Osteoblast (primary cell): ENCODE results near the gene LZTS3. TPM values are rescaled to one million over a fixed set of nuclear protein-coding genes. Genes with fewer than 3 reads are reported as not detected.

Source experiments
- DNase-seq: peaks from one replicate; pipeline ENCODE4 v3.0.0; 2011; ENCODE audit warnings: low spot score, mixed read lengths; ENCODE audit not compliant: insufficient read length; ENCODE audit errors: missing footprints
- H2AFZ ChIP-seq: 2 replicates; pipeline ENCODE4 v1.6.0; 2011; ENCODE audit warnings: mild to moderate bottlenecking, low read length
- H3K27ac ChIP-seq: 2 replicates; pipeline ENCODE4 v1.5.1; 2011; ENCODE audit warnings: mild to moderate bottlenecking, low read depth, low read length, moderate library complexity
- H3K27me3 ChIP-seq: 2 replicates; pipeline ENCODE4 v1.6.0; 2012; ENCODE audit warnings: mild to moderate bottlenecking, control low read depth, inconsistent platforms, low read length, moderate library complexity; ENCODE audit not compliant: insufficient read depth
- H3K36me3 ChIP-seq: 2 replicates; pipeline ENCODE4 v1.5.1; 2011; ENCODE audit warnings: mild to moderate bottlenecking, low read length, control low read depth, moderate library complexity; ENCODE audit not compliant: insufficient read depth
- H3K4me1 ChIP-seq: 2 replicates; pipeline ENCODE4 v1.5.1; 2011; ENCODE audit warnings: mild to moderate bottlenecking, low read length, control low read depth, moderate library complexity; ENCODE audit not compliant: insufficient read depth
- H3K4me2 ChIP-seq: 2 replicates; pipeline ENCODE4 v1.6.0; 2011; ENCODE audit warnings: mild to moderate bottlenecking, low read length; ENCODE audit not compliant: insufficient read depth
- H3K4me3 ChIP-seq: fragments of 200-600 bp; sonication (generic); 3 replicates; pipeline ENCODE4 v1.5.1; 2012; ENCODE audit warnings: mild to moderate bottlenecking, low read length, inconsistent platforms; ENCODE audit not compliant: insufficient read depth
- H3K79me2 ChIP-seq: 2 replicates; pipeline ENCODE4 v1.6.0; 2012; ENCODE audit warnings: mild to moderate bottlenecking, low read length, control low read depth, inconsistent platforms; ENCODE audit not compliant: insufficient read depth
- H3K9me3 ChIP-seq: 2 replicates; pipeline ENCODE4 v1.5.1; 2011; ENCODE audit warnings: low read depth, low read length, control low read depth
- H4K20me1 ChIP-seq: 2 replicates; pipeline ENCODE4 v1.6.0; 2012; ENCODE audit warnings: mild to moderate bottlenecking, low read length, control low read depth; ENCODE audit not compliant: insufficient read depth
- CTCF ChIP-seq: IDR thresholded peaks from 2 replicates; pipeline ENCODE4 v1.5.1; 2011; ENCODE audit warnings: mild to moderate bottlenecking, low read depth, low read length, moderate library complexity; ENCODE audit errors: extremely low read depth
- total RNA-seq: library from RNA; depleted of rRNA; stranded (reverse); fragments of >200 nt; gene quantifications from 2 replicates; pipeline ENCODE4 v1.2.3, GENCODE V29; 2012

Gene LZTS3
- total RNA-seq, 1 donor, result 3.6 TPM

DNA sequence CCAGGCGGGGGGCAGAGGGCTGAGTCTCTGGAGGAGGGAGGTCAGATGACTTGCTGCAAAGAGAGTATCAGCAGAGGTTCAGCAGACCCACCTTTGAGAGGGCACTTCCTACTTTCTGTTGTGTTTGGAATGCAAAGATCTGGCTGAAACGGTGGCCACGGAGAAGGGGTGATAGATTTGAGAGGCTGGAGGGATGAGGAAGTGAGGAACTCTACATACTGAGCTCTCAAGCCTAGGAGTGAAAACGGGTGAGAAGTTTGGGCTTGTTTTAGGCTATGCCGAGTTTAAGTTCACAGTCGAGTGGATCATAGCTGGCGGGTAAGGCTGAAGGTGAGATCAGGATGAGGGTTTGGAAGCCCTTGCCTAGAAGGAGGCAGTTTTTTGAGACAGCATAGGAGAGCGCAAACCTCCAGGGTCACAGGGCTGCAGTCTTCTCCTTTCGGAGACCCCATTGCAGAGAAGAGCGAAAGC lies 35.5 kb upstream of the LZTS3 start:
- H2AFZ ChIP-seq, result peak overlapping the region; percentile 95
- H3K4me3 ChIP-seq, result peak overlapping the region; percentile 98
- H3K27ac ChIP-seq, result peak overlapping the region; percentile 65
- no peaks in the 10 kb centered on the region for H3K9me3 ChIP-seq
- H3K36me3 ChIP-seq, result peaks cover 7% of the 10 kb centered on the region
- peak overlapping the region; percentile 85 for H3K4me2 ChIP-seq
- H3K4me1 ChIP-seq, result peaks cover 14% of the 10 kb centered on the region
- H3K79me2 ChIP-seq, result peaks cover 58% of the 10 kb centered on the region
- no peaks in the 10 kb centered on the region for H3K27me3 ChIP-seq
- no peak for DNase-seq
- TF ChIP-seq CTCF, result no peak
- no peaks in the 10 kb centered on the region for H4K20me1 ChIP-seq

DNA sequence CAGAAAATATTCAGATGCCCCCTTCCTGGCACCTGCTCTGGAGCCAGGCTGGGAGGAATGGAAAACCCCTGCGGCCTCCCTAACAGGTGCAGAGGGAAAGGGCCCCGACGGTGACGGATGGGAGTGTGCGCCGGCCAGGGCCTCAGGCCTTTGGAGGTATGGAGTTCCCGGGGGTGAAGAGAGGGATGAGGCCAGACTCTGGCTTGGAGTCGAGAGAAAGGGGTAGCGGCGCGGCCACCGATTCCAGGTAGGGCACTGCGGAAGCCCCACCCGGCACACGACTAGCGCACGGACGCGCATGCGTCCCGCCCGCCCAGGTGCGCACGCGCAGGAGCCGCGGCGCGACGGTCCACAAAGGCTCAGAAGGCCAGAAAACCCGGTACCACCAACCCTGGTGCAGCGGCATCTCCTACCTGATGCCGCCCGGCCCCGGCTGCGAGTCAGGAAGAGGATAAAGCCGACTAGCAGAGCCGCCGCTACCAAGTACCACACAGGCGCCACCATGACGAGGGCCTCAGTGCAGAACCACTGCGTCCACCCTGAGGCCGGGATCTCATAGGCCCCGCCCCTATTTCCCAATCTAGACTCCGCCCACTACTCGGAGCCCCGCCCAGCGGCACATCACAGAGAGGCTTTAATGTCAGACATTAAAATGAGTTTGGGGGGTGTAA lies 30.9 kb upstream of the LZTS3 start, which contains the start of gene DDRGK1:
TSS of gene DDRGK1 (minus strand) at position 559 of the 671 bp plus-strand sequence. CDS start at position 504, 55 bp downstream.
- Histone ChIP-seq H4K20me1 (no peaks in the 10 kb centered on the region), H3K4me1 (peaks cover 11% of the 10 kb centered on the region), H3K36me3 (peaks cover 21% of the 10 kb centered on the region), H3K27ac (peak within 1 kb of the TSS; percentile 80), H3K4me3 (peak within 1 kb of the TSS; percentile 80), H3K4me2 (peak within 1 kb of the TSS; percentile 97), H3K79me2 (peaks cover 34% of the 10 kb centered on the region), H3K9me3 (no peaks in the 10 kb centered on the region), H3K27me3 (no peaks in the 10 kb centered on the region), H2AFZ (peak within 1 kb of the TSS; percentile 91)
- TF ChIP-seq CTCF, result no peak
- peak; percentile 99 for DNase-seq

DNA sequence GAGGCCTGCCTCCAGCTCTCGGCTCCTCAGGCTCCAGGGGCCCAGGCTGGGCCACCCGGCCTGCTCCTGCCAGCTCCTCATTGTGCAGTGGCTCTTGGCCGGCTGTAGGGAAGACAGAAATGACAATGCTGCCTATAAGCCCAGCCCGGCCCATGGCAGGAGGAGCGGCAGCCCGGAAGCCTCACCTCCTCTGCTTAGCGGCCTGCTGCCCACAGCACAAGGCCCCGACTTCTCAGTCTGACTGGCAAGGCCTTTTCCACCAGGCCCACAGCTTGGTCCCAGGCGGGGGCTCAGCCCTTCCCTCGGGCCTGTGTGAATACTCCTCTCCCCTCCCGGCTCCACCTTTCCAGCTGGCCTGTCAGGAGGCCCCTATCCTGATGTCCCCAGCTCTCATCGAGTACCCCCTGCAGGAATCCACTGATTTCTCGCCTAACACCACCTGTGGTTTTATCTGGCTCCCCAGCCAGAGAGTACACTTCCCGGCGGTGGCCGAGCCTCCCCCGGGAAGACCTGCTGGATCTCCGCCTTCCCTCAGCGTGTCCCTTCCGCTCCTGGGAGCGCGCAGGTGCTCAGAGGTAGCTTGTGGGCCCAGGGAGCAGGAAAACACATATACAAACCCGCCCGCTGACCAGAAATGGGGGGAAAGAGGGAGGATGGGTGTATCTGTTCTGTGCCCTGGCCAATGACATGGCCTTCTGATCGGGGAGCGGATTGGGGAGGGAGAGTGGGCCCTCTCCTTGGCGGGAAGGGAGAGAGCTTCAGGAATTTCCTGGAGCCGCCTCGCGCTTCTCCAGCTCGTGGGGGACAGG lies 30.2 kb upstream of the LZTS3 start:
- Histone ChIP-seq H3K4me2 (peak overlapping the region; percentile 97), H3K4me3 (peak overlapping the region; percentile 80), H3K27me3 (no peaks in the 10 kb centered on the region), H4K20me1 (no peaks in the 10 kb centered on the region), H3K36me3 (peaks cover 28% of the 10 kb centered on the region), H2AFZ (peak overlapping the region; percentile 91), H3K4me1 (peaks cover 7% of the 10 kb centered on the region), H3K79me2 (peaks cover 27% of the 10 kb centered on the region), H3K9me3 (no peaks in the 10 kb centered on the region), H3K27ac (peak overlapping the region; percentile 80)
- TF ChIP-seq CTCF, result no peak
- peak; percentile 88 for DNase-seq

DNA sequence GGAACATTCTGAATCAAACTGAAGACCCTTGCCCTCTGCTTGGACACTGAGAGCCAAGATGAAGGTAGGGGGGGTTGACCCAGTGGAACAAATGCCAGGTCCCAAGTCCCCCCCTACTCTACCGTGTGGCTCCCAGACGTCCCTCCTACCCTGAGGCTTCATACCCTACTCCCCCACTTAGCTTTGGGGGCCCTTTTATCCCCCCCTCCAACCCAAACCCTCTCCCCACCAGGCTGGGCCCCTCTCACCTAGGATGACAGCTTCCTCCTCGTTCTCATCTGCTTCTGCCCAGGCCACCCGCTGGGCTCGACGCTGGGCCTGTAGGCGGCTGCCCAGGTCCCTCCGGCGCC lies 29.6 kb upstream of the LZTS3 start:
- no peak for DNase-seq
- peaks cover 25% of the 10 kb centered on the region for H3K79me2 ChIP-seq
- H3K4me2 ChIP-seq, result peak overlapping the region; percentile 97
- TF ChIP-seq CTCF, result no peak
- peaks cover 29% of the 10 kb centered on the region for H3K36me3 ChIP-seq
- no peaks in the 10 kb centered on the region for H4K20me1 ChIP-seq
- peaks cover 6% of the 10 kb centered on the region for H3K4me1 ChIP-seq
- peak overlapping the region; percentile 80 for H3K27ac ChIP-seq
- peak overlapping the region; percentile 80 for H3K4me3 ChIP-seq
- H2AFZ ChIP-seq, result peak overlapping the region; percentile 91
- H3K27me3 ChIP-seq, result no peaks in the 10 kb centered on the region
- no peaks in the 10 kb centered on the region for H3K9me3 ChIP-seq
